ENCODE data around the gene RIGI. TPM values are rescaled to one million over a fixed set of nuclear protein-coding genes. Genes with fewer than 3 reads are reported as not detected.

The RIGI gene
- total RNA-seq, 2 donors from 2014 or later, result 16.9 to 22.1 TPM

- DNase-seq (ENCODE audit: low spot score), result no peak
- Histone ChIP-seq H3K4me3 (no peak overlapping the region), H3K27me3 (replicated peaks; ENCODE audit: insufficient read depth) (no peaks in the 10 kb centered on the region), H3K4me1 (ENCODE audit: control insufficient read depth in 1 of 2, low read depth in 2 of 2) (no peaks in the 10 kb centered on the region), H3K27ac (no peak overlapping the region), H3K9me3 (no peaks in the 10 kb centered on the region), H3K36me3 (peaks cover 40% of the 10 kb centered on the region)
- no peak for TF ChIP-seq CTCF (IDR thresholded peaks at IDR 0.05)
- ATAC-seq (ENCODE audit: insufficient number of reproducible peaks, low FRiP score, low read depth), result no peak
Observed at GRCh38 chr9:32486839-32487562, 39.0 kb downstream of the RIGI start.

DNA sequence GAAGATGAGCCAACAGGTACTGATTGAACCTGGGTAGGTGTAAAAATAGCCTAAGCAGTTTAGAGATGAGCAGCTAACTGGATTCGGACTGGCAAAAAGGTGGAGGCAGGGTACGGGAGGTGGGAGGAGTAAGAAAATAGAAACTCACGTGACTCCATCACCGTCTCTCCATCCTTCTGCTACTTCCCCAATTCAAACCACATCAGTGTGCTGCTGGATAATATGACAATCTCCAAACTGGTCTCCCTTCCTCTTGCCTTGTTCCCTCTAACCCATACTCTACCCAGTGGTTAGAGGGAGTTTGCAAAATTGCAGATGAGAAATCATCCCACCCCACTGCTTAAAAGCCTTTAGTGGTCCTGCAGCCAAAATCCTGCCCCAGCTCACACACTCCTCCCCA is 42.7 kb downstream of the RIGI start:
- ATAC-seq (ENCODE audit: insufficient number of reproducible peaks, low FRiP score, low read depth), result no peak
- H3K27ac ChIP-seq, result no peak overlapping the region
- DNase-seq (ENCODE audit: low spot score), result no peak
- no peak overlapping the region for H3K4me3 ChIP-seq
- H3K36me3 ChIP-seq, result peaks cover 51% of the 10 kb centered on the region
- no peaks in the 10 kb centered on the region for H3K27me3 ChIP-seq (replicated peaks; ENCODE audit: insufficient read depth)
- no peaks in the 10 kb centered on the region for H3K4me1 ChIP-seq (ENCODE audit: control insufficient read depth in 1 of 2, low read depth in 2 of 2)
- H3K9me3 ChIP-seq, result no peaks in the 10 kb centered on the region
- no peak for TF ChIP-seq CTCF (IDR thresholded peaks at IDR 0.05)

Other genes starting within 250 kb of the RIGI start
- gene ACO1, start 141.6 kb downstream of the RIGI start, total RNA-seq, result 10 to 100 TPM; 28.6 to 32.9 TPM
- gene SMIM27, start 26.1 kb upstream of the RIGI start, total RNA-seq, result 1 to 10 TPM; 4.1 to 4.6 TPM
- 10 to 100 TPM; 11.8 to 30.8 TPM for gene TOPORS, start 26.4 kb upstream of the RIGI start, total RNA-seq
- gene NDUFB6, start 47.0 kb upstream of the RIGI start, total RNA-seq, result 10 to 100 TPM; 20.9 to 24.1 TPM
- gene TAF1L, start 109.5 kb upstream of the RIGI start, total RNA-seq, result not detected